Ishikawa (cell line): ENCODE results near the gene CRABP1.

Experiments
- CEBPB ChIP-seq: IDR thresholded peaks from 2 replicates; pipeline ENCODE4 v1.6.1; 2012
- CREB1 ChIP-seq: IDR thresholded peaks from 2 replicates; pipeline ENCODE4 v1.6.1; 2012; ENCODE audit warnings: low read depth
- EGR1 ChIP-seq: IDR thresholded peaks from 2 replicates; pipeline ENCODE4 v1.6.1; 2012
- EP300 ChIP-seq: IDR thresholded peaks from 2 replicates; pipeline ENCODE4 v1.6.1; 2012; ENCODE audit warnings: borderline replicate concordance
- FOXM1 ChIP-seq: IDR thresholded peaks from 2 replicates; pipeline ENCODE4 v1.6.1; 2012; ENCODE audit warnings: low read depth, borderline replicate concordance
- MAX ChIP-seq: IDR thresholded peaks from 2 replicates; pipeline ENCODE4 v1.6.1; 2012
- NFIC ChIP-seq: IDR thresholded peaks from 2 replicates; pipeline ENCODE4 v1.6.1; 2012
- RAD21 ChIP-seq: IDR thresholded peaks from 2 replicates; pipeline ENCODE4 v1.6.1; 2012; ENCODE audit warnings: low read depth
- REST ChIP-seq: IDR thresholded peaks from 2 replicates; pipeline ENCODE4 v1.6.1; 2012; ENCODE audit warnings: low read depth, mild to moderate bottlenecking
- TAF1 ChIP-seq: IDR thresholded peaks from 2 replicates; pipeline ENCODE4 v1.6.1; 2012; ENCODE audit warnings: low read depth, mild to moderate bottlenecking
- TCF12 ChIP-seq: IDR thresholded peaks from 2 replicates; pipeline ENCODE4 v1.6.1; 2012; ENCODE audit warnings: low read depth
- TEAD4 ChIP-seq: IDR thresholded peaks from 2 replicates; pipeline ENCODE4 v1.6.1; 2012
- USF1 ChIP-seq: IDR thresholded peaks from 2 replicates; pipeline ENCODE4 v1.6.1; 2012
- YY1 ChIP-seq: IDR thresholded peaks from 2 replicates; pipeline ENCODE4 v1.6.1; 2012; ENCODE audit warnings: low read depth
- ZBTB7A ChIP-seq: IDR thresholded peaks from 2 replicates; pipeline ENCODE4 v1.6.1; 2012; ENCODE audit warnings: low read depth

CRABP1 gene

DNA sequence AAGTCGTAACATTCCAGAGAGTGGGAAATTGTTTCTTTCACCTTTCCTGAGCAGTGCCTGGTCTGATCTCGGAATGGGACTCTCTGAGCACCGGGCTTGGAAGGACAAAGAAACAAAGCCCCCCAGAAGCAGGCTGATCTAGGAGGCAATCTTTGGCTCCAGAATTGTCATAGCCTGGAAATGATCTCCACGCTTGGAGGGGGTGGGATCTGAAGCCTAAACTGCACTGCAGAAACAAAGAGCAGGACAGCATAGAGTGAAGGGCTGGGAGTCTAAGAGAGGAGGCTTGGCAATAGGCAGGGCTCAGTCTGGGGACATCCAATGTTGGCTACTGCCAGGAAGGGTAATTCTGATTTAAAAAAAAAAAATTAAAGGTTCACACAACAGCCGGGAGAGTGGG lies 1.9 kb downstream of the CRABP1 start:
- TF ChIP-seq REST (no peak), CREB1 (no peak), MAX (no peak), EGR1 (no peak), EP300 (no peak), TAF1 (no peak), USF1 (no peak), ZBTB7A (no peak), TEAD4 (no peak), FOXM1 (no peak), TCF12 (no peak), YY1 (no peak)

DNA sequence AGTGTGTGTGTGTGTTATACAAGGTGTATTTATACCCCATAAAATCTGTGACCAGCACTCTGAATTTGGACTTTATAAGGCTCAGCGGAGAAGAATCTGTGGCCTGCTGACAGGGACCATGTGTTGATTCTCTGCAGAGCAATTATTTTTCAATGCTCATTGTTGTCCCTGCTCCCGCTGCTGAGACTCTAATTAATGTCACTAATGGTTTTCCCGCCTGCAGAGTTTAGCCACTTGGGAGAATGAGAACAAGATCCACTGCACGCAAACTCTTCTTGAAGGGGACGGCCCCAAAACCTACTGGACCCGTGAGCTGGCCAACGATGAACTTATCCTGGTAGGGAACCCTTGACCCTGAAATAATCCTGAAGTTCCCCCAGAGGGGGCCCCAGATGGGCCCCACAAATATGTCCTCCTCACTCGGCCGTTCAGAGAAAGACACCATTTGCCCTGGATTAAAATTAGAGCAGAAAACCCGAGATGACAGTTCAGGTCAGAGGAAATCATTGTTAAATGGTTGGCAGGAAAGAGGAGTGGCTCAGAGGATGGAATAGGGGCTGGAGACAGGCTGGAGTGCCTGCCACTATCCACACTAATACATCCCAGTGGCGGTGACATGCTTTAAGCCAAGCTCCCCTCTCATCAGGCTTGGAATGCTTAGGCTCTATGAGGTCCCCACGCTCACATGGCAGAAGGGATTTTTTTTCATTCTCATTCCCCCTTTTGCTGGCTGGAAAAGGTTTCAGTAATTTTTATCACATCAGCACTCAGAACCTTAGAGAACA lies 3.3 kb downstream of the CRABP1 start:
- TF ChIP-seq REST (no peak), ZBTB7A (no peak), TEAD4 (no peak), CEBPB (no peak), EGR1 (no peak), MAX (no peak), RAD21 (no peak), USF1 (no peak)

DNA sequence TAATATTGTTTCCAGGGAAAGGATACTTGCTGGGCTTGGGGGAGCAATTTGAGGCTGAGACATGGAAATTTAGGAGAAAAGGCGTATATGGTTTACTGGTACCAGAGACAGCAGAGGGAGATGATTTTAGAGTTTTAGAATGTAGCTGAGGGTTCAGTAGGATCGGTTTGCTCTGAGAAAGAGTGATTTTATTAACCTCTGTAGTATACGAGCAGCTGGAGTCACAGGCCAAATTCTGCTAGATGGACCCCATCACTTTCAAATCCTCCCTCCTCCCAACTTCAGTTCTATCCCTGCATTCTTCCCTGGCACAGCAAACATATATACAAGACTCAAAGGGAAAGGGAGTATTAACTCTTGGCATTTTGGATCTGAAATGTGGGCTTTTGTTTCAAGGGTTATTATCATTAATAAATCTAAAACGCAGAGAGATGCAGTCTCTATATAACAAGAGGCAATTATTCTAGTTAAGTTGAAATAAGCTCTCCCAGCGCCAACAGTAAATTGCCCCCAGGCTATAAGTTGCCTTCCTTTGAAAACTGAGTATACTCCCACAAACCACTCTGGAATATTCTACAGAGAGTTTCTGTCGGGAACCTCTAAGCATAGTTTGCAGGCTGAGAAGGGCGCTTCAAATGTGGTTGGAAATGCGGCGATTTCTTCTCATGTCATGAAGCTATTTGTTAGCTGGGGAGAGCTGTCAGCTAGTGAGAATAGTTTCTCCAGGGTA lies 5.4 kb downstream of the CRABP1 start:
- TF ChIP-seq YY1 (no peak), MAX (no peak), TAF1 (no peak)

DNA sequence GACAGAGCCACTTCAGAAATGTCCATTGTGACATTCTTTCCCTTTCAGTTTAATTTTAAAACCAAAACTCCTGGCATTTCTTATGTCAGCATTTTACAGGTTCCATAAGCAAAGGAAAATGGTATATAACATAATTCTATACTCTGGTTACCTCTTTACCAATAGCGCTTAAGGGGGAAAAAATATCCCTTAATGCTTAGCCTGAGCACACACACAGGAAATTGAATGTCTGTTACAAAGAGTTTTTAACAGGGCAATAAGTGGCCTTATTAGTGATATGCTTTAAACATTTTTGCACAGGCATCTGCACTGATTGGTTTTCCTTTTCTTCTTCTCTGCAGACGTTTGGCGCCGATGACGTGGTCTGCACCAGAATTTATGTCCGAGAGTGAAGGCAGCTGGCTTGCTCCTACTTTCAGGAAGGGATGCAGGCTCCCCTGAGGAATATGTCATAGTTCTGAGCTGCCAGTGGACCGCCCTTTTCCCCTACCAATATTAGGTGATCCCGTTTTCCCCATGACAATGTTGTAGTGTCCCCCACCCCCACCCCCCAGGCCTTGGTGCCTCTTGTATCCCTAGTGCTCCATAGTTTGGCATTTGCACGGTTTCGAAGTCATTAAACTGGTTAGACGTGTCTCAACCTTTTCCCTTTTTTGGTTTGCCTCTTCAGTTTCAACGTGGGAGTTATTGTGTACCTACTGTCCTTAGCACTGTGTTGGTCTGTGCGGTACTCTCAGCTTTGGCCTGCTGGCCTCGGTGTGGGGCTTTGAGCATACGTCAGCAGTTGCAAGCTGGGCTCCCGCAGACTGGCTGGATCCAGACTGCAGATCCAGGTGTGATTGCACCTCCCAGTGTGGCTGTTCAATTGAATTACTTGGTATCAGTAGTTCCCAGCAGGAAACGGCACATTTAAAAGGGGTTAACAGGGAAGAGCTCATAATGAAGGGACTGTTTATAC lies 7.7 kb downstream of the CRABP1 start:
- no peak for TF ChIP-seq REST
- no peak for TF ChIP-seq NFIC
- TF ChIP-seq EGR1: no peak
- no peak for TF ChIP-seq TCF12
- no peak for TF ChIP-seq MAX
- no peak for TF ChIP-seq TEAD4
- TF ChIP-seq CEBPB: no peak
- no peak for TF ChIP-seq RAD21
- TF ChIP-seq FOXM1: no peak
- no peak for TF ChIP-seq ZBTB7A
- TF ChIP-seq EP300: no peak
- TF ChIP-seq YY1: no peak
- no peak for TF ChIP-seq USF1
- TF ChIP-seq CREB1: no peak
- no peak for TF ChIP-seq TAF1
